ENCODE results near the gene ITGB8.

The ITGB8 gene

DNA sequence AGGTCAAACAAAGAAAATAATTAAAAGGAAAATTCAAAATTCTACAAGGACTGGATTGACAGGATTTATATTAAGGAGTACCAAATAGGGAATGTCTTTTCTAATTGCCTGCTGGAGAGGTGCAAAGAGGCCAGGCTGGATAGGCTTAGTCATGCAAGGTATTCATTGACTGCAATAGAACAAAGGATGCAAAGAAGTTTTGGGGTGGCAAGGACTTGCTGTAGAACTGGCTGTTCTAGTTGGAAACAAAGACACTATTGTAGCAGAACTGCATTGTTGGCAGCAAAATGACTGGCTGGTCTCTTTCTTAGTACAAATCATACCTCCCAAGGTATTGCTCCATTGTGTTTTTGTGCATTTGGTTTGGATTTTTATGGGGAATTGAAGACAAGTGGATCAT, 10.1 kb downstream of the ITGB8 start:
- DNase-seq (ENCODE audit: low spot score): peak; percentile 53

DNA sequence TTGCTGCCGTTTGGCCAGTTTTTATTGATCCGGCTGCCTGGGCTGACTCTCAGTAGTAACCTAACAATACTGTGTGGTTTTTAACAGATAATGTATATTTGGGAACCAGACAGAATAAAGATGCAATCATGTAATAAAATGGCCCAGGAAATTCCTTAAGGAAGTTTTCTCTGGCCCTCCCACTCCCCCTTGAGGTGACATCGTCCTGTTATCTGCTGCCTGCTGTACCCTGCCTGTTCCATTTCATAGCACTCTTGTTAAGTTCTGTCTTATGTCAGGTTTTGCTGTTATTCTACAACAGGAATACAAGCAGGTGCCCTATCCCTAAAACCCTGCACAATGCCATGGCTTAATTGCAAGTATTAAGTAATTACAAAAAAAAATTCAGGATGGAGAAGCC, 12.5 kb downstream of the ITGB8 start:
- no peak for DNase-seq (ENCODE audit: low spot score)

DNA sequence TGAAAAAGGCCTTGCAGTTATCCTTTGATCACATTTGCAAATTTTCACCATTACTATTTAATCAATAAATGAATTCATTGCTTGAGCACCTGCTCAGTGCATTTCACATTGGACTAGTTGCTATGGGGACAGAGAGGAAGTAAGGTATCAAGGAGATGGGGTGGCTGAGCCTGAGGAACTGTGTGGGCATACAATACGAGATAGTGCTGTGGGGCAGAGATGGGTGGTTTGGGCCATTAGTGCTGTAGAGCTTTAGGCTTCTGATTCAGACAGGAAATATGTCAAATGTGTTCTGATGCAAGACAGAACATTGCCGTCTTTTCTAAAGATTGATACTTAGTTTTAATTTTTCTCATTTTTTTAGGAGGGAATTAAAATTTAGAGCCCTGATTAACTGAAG, 13.2 kb downstream of the ITGB8 start:
- DNase-seq (ENCODE audit: low spot score): no peak

DNA sequence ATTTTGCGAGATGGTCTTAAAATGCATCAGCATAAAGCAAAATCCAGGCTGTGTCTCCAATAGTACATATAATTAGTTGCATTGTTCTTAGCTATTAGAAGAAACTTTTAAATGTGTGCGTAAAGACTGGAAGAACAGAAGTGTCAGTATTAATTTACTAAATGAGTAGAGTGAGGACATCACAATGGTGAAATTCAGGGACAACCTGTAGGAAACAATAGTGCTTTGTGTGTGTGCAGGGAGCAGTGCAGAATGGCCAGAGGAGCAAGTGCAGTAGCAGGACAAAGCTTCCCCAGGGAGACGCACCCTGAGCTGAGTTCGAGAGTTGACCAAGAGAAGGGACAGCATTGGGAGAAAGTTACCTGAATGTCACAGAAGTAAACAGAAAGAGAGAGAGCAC, 13.7 kb downstream of the ITGB8 start:
- no peak for DNase-seq (ENCODE audit: low spot score)

DNA sequence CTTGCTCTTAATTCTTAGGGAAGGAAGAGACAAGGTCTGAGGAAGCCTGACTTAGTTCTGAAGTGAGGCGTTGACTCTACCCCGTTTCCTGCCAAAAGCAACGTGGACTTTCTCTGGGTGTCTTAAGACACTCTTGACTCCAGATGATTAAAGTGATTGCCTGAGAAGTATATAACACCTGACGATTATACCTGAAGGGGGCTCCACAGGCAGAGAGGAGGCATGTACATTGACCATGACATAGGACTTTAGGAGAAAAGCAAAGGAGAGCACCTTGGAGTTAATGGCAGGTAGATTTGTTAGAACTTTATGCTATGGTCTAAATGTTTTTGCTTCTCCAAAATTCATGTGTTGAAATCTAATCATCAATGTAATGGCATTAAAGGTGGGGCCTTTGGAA, 15.9 kb downstream of the ITGB8 start:
- DNase-seq (ENCODE audit: low spot score): no peak

DNA sequence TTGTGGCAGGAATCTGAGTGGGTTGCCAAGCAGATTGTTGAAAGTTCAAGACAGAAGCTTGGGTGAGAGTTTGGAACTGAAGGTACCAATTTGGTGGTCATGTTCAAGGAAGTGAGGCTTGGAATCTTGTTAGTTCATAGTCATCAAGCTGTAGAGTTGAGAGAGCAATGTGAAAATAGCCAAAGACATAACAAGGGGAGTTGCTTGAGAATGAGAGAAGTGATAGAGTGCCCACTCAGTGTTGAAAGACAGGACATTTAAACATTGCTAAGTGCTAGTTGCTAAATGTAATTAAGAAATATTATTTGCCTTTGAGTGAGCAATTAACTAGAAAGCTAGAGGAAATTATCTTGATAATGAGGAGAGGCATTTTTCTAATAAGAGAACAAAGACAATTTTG, 17.0 kb downstream of the ITGB8 start:
- DNase-seq (ENCODE audit: low spot score): no peak

DNA sequence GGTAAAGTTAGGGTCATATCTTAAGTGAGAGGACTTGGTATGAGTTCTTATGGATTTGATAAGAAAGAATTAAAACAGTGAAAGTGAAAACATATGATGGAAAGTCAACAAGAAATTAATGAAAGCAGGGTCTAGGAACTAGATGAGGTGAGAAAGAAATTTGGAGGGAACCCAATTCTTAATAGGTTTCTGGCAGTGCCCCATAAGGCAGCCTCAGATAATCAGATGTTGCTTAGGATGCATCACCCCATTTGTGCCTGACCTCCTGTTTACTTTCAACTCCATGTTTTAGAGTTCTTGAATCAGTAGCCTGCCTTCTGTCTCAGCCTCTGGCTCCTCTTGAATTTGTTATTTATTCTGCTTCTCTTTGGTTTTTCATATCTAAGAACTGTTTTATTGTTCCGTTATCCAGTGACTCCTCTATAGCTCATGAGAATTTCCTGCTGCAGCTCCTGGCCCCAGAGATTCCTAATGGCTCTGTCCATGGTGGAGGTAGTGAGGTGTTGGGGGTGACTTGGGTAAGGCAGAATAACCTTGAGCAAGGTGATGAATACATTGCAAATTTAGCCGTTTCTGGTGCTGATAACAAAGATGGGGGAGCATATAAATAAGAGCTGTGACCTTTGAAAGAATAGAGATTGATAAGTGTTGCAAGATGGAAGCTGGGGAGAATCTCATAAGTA, 17.6 kb downstream of the ITGB8 start:
- no peak for DNase-seq (ENCODE audit: low spot score)

DNA sequence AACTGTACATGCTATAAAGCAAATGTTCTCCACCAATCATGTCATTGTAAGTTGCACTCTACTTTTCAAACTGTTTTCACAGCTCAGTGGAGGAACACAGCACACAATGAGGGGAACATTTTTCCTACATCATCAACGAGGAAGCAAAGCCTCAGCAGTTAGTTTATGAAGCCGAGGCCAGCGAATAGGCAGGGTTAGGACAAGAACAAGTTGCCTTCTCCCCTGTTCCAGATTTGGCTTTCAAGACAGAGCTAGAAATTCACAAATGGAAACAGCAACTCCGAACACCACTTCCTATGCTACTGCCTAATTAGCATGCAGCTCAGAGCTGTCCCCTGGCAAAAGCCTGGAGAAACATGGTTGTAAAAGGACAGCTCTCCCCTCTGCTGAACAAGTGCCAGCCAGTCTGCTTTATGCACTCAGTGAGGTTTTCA, 19.8 kb downstream of the ITGB8 start:
- DNase-seq (ENCODE audit: low spot score): no peak

DNA sequence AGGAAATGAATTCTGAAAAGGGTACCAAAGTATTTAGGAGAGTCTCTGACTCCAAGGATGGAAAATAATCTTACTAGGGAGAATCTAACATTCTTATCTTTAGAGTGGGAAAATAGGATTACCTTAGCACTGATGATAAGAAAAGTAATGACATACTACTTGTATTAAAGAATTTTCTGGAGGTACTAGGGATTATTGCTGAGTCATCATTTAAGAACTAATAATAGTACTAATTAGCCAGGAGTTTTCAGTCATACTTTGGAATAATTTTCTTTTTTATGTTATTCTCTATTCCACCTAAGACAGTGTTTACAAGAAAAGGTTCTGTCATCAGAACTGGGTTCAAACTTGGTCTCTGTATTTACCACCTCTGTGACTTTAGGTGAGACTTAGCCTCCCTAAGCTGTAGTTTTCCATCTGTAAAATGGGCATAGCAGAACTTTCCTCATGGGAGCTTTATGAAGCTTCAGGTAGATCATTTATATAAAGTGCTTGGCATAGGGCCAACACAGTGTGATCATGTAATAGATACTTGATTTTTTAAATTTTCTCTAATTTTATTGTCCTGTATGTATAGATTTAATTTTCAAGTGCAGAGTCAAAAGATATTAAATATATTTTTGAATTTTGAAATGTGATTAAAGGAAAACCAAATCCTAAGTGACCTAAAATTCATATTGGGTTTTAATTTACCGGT, 20.4 kb downstream of the ITGB8 start:
- DNase-seq (ENCODE audit: low spot score): no peak

DNA sequence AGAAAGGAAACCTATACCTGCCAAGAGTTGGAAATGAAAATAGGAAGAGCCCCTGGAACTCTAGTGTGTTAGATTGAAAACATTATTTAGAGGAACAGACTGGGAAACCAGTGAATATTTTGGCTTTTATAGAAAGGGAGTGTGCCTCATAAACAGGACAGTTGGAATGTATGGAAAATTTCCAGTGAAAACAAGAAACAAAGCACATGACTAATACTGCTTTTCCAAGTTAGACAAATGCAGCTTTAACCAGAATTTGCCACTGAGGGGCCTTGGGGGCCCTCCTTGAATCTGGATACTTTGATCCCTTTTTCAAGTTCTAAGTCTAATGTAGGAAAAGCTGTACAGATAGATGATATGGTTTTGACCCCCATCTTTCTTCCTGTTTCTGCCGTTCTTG, 21.2 kb downstream of the ITGB8 start:
- DNase-seq (ENCODE audit: low spot score): no peak

DNA sequence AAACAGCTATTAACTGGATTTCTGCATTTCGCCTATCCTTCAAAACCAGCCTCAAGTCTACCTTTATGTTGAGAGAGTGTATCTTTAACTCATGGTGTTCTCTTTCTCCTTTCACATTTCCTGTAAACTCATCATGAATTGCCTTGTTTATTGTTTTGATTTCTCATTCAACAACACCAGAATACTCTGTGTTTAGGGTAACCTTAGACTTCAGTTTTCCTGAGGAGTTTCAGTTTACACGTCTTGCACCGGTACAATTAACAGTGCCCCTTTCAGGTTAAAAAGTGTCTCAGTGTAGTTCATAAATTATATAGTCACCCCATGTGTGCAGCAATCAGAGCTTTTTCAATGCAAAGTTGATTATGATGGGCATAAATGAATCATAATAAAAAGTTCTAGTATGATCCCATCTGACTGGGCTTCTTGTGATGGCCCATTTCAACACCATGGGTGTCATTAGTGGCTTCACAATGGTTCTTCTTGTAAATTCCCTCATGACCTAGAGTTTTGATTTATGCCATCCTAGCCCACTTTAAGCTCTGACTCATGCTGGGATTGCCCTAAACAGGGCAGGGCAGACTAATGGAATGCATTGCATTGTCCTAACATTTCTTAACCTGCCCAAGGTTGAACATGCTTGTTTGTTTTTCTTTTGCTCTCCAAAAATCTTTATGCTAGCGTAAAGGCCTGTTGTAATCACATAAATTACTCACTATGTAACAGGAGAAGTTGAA, 22.0 kb downstream of the ITGB8 start:
- peak; percentile 43 for DNase-seq (ENCODE audit: low spot score)

DNA sequence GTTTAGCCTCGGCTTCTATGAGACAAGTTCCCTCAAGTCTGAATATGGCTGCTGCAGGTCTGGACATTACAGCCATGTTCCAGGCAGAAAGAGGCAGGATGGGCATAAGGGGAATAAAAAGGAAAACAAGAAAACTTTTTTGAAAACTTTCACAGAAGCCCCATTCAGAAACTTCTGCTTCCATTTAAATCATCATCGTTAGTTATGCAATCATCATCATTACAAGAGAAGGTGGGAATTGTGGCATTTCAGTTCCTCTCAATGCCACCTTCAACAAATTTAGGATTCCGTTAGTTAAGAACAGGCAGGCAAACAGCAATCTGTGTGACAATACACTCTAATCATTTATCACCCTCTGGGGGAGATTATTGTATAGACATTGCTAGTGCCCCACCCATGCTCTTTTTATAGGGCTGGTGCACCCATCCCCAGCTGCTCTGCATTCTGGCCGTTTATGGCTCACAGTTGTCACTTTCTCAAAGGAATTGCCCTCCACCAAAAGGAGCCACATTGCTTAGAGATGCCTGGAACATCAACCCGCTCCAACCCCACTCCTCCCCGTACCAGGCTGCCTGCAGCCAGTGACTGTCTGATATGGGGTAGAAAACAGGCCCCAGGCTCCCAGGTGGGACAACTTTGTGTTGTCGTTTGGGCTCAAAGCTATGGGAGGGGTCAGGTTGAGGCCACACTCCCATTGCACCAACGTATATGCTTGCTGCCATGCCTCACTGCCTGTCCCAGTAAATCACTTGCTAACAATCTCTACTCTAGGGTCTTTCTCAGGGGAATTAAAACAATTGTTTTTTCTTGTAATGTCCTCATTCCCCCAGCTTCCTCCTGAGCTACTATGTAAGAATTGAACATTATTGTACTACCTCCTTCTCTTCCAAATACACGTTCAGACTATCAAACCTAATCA, 24.2 kb downstream of the ITGB8 start:
- DNase-seq (ENCODE audit: low spot score): no peak

DNA sequence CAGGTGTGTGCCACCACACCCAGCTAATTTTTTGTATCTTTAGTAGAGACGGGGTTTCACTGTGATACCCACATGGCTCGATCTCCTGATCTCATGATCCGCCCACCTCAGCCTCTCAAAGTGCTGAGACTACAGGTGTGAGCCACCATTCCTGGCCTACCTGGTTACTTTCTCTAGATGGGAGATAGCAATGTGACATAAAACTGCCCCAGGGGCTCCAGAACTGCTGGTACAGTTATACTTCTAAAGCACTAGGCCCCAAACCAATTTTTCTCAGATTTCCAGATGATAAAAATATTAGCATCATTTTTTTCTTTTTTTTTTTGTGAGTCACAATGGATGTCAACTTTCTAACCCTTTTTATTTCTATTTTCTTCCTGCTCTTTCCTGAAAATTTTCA, 27.4 kb downstream of the ITGB8 start:
- DNase-seq (ENCODE audit: low spot score): no peak

DNA sequence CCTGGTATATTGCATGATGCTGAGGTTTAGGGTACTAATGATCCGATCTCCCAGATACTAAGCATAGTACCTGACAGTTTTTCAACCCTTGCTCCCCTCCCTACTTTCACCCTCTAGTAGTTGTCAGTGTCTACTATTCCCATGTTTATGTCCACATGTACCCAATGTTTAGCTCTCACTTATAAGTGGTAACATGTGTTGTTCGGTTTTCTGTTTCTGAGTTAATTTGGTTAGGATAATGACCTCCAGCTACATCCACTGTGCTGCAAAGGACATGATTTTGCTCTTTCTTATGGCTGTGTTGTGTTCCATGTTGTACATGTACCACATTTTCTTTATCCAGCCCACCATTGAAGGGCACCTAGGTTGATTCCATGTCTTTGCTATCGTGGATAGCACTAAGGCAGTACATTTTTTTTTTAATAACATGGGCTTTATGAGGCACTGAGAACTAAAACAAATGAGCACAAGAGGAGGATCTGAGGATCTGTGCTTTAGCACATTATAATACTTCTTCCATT, 28.1 kb downstream of the ITGB8 start:
- DNase-seq (ENCODE audit: low spot score): no peak

DNA sequence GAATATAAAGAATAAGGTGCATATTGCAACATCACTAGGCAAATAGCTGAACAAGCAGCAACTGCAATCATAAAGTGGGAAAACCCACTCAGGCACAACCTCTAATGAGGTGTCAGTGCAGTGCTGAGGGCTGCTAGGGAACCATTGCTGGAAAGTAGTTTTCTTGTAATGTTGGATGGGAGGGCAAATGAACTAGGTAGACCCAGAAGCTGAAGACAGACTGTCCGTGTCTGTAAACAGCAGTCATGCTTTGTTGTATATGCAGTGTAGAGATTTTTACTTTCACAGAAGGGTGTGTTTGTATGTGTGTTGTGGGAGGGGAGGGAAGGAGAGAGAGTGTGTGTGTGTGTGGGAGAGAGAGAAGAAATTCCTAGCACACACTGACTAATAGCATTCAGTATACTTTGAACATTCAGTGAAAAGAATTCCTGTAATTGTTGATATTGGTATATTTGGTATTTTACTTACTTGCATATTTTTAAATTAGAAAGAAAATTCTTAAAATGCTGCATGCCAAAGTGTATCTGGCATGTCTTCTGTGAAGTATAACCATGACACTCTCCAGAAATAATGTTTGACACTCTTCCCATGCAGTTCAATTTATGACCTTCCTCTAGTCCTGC, 28.8 kb downstream of the ITGB8 start:
- DNase-seq (ENCODE audit: low spot score): no peak

DNA sequence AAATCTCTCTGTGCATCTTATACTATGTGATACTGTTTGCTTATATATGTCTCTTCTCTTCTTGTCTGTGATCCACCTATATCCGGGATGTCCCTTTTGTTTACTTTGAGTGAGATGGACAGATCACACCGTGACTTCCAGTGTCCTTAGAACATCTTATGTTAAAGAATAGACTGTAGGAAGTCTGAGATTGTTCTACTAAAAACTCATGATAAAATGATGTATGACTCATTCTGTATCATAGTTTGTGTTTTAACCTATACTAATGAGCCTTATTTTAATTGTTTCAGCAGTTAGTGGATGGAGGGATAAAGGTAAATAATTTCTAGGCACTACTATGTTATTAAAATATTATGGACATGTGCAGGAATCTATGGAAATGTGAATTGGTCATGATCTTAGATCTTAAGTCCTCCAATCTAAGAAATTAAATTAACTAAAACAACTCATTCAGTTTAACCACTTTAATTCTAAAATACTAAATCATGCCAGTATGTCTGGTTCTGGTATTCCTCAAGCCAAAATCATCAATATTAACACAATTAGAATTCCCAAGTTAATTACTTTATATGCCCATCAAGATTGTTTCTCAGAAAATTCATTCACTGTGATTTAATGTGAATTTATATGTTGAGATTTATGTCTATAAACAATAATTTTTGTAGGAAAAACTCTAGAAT, 32.0 kb downstream of the ITGB8 start:
- no peak for DNase-seq (ENCODE audit: low spot score)

DNA sequence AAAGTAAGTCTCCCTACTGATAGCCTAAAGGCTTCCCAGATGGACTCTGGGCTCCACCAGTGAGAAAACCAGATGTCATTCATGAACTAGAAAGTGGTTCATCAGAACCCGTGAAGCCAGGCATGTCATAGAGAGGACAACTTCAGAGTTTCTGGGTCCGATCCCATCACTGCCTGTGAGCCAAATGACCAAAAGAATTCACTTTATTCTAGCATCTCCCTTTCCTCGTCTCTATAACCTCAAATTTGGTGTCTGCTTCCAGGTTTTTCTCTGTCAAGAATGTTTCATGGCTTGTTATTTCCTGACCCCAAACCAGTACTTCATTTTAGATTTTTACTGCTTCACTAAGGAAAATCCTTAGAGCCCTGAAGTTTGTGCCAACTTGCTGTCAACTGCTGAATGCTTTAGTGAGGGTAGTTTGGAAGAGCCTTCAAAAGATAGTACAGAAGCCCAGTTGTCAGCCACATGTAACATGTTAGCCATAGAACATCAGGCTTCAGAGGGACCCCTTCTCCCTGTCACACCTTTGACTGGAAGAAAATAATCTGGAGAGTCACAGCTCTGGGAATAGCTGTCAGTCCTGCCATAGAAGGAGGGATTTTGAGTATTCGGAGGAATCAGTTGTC, 34.0 kb downstream of the ITGB8 start:
- DNase-seq (ENCODE audit: low spot score): no peak

DNA sequence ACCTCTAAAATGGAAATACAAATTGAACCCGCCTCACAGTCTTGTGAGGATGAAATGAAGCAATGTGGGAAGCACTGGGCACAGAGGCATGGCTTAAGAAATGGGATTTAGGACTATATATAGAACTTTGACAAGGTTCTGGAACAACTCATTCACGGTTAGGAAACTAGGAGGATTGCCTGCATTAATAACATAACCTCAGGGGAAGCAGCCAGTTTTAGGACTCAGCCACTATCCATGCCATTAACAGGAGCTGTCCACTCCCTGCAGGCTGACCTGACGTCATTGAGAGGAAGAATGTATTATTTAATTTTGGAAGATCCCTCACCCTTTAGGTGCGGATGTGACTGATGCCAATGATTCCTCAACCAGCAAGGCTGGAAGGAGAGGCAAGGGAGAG, 34.8 kb downstream of the ITGB8 start:
- DNase-seq (ENCODE audit: low spot score): no peak

DNA sequence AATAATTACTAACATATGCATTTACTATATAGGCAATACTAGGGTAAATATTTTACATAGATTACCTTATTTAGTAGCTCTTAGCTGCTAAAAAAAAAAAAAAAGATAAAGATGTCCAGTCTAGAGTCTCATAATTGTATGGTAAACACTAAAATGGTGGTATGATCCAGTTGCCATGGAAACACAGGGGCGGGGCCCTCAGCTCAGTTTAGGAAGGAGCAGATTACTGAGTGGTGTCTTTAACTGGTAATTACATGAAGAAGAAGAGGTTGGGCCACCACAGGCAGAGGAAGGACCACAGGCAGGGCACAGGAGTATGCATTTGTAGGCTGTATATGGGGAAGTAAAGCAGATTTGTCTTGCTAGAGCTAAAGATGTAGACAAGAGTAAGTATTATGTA, 43.7 kb downstream of the ITGB8 start:
- DNase-seq (ENCODE audit: low spot score): no peak

DNA sequence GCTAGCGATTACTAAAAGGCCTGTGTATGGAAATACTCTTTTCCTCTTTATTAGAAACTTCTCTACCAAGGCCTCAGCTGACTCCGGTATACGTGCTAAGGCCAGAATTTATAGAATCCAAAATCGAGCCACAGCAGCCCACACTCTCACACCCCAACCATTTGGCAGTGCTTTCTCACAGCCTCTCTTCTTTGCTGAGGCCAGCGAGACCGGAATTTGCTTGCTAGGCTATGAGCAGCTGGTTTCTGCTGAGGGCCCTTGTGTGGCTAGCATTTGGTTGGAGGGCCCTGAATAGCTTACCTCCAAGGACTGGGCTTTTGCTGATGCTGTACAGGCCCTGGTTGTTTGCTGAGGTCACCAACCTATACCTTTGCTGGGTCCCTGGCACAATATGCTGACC, 46.1 kb downstream of the ITGB8 start:
- no peak for DNase-seq (ENCODE audit: low spot score)
